ENCODE results near the gene SRRM5. TPM values are rescaled to one million over a fixed set of nuclear protein-coding genes. Genes with fewer than 3 reads are reported as not detected.
"Not testable (repeated sequence)": the region's sequence is repeated elsewhere in the genome, so short reads cannot be mapped to it uniquely, and the experiment has no call there.

SRRM5 gene
- total and polyA plus RNA-seq, 2 experiments from 2014 or later = 0.30 to 0.50 TPM

GRCh38 chr19:43643326-43643725, 31.4 kb downstream of the SRRM5 start:
- peaks cover 20% of the 10 kb centered on the region for H3K27me3 ChIP-seq
- H3K36me3 ChIP-seq = no peaks in the 10 kb centered on the region
- no peak for DNase-seq (ENCODE audit: low read depth in 1 of 2, low spot score in 1 of 2)
- H3K4me3 ChIP-seq = no peak overlapping the region
- TF ChIP-seq CTCF (IDR thresholded peaks at IDR 0.05; ENCODE audit: low read depth, low read length) = no peak
- no peak overlapping the region for H3K27ac ChIP-seq
- H3K9me3 ChIP-seq (ENCODE audit: low read depth) = no peaks in the 10 kb centered on the region
- no peaks in the 10 kb centered on the region for H3K4me1 ChIP-seq (ENCODE audit: low read depth)

GRCh38 chr19:43644181-43644580, 32.3 kb downstream of the SRRM5 start:
- Histone ChIP-seq H3K36me3 (no peaks in the 10 kb centered on the region), H3K27ac (no peak overlapping the region), H3K4me3 (no peak overlapping the region), H3K27me3 (peaks cover 13% of the 10 kb centered on the region), H3K4me1 (ENCODE audit: low read depth) (no peaks in the 10 kb centered on the region), H3K9me3 (ENCODE audit: low read depth) (no peaks in the 10 kb centered on the region)
- TF ChIP-seq CTCF (IDR thresholded peaks at IDR 0.05; ENCODE audit: low read depth, low read length) = no peak
- DNase-seq (ENCODE audit: low read depth in 1 of 2, low spot score in 1 of 2) = no peak

GRCh38 chr19:43648633-43649032, 36.7 kb downstream of the SRRM5 start:
- Histone ChIP-seq H3K36me3 (no peaks in the 10 kb centered on the region), H3K27me3 (no peaks in the 10 kb centered on the region), H3K27ac (no peak overlapping the region), H3K9me3 (ENCODE audit: low read depth) (no peaks in the 10 kb centered on the region), H3K4me1 (ENCODE audit: low read depth) (no peaks in the 10 kb centered on the region), H3K4me3 (no peak overlapping the region)
- no peak for DNase-seq (ENCODE audit: low read depth in 1 of 2, low spot score in 1 of 2)
- TF ChIP-seq CTCF (IDR thresholded peaks at IDR 0.05; ENCODE audit: low read depth, low read length) = no peak

- H3K9me3 ChIP-seq (ENCODE audit: low read depth) = no peaks in the 10 kb centered on the region
- no peaks in the 10 kb centered on the region for H3K27me3 ChIP-seq
- no peaks in the 10 kb centered on the region for H3K36me3 ChIP-seq
- H3K27ac ChIP-seq = no peak overlapping the region
- no peaks in the 10 kb centered on the region for H3K4me1 ChIP-seq (ENCODE audit: low read depth)
- no peak for TF ChIP-seq CTCF (IDR thresholded peaks at IDR 0.05; ENCODE audit: low read depth, low read length)
- DNase-seq (ENCODE audit: low read depth in 1 of 2, low spot score in 1 of 2) = no peak
- no peak overlapping the region for H3K4me3 ChIP-seq
These were observed 37.6 kb downstream of the SRRM5 start for GRCh38 chr19:43649514-43649913.

- not testable (repeated sequence) for H3K36me3 ChIP-seq; H3K27ac ChIP-seq; H3K9me3 ChIP-seq (ENCODE audit: low read depth); DNase-seq (ENCODE audit: low read depth in 1 of 2, low spot score in 1 of 2); H3K27me3 ChIP-seq; H3K4me1 ChIP-seq (ENCODE audit: low read depth); H3K4me3 ChIP-seq
These were observed 38.4 kb downstream of the SRRM5 start for GRCh38 chr19:43650276-43650675.

GRCh38 chr19:43651758-43652545, 40.1 kb downstream of the SRRM5 start:
- Histone ChIP-seq H3K4me3 (no peak overlapping the region), H3K27me3 (no peaks in the 10 kb centered on the region), H3K9me3 (ENCODE audit: low read depth) (no peaks in the 10 kb centered on the region), H3K27ac (peak overlapping the region; percentile 24), H3K36me3 (no peaks in the 10 kb centered on the region), H3K4me1 (ENCODE audit: low read depth) (no peaks in the 10 kb centered on the region)
- TF ChIP-seq CTCF (IDR thresholded peaks at IDR 0.05; ENCODE audit: low read depth, low read length) = peak; percentile 88
- peak; percentile 74 to 75 for DNase-seq (ENCODE audit: low read depth in 1 of 2, low spot score in 1 of 2)
